Measurements from ENCODE around the gene TMEM259. TPM values are rescaled to one million over a fixed set of nuclear protein-coding genes. Genes with fewer than 3 reads are reported as not detected.

The TMEM259 gene
- total RNA-seq, 1 donor from 2014 or later = 182 TPM

- H3K4me1 Mint-ChIP-seq (ENCODE audit: unreplicated experiment) = peaks cover 20% of the 10 kb centered on the region
- DNase-seq (ENCODE audit: low spot score) = no peak
Observed at GRCh38 chr19:1019980-1020867, 699 bp downstream of the TMEM259 start.

GRCh38 chr19:1019616-1019961 is 1.3 kb downstream of the TMEM259 start:
- Mint-ChIP-seq H3K36me3 (ENCODE audit: low read depth, unreplicated experiment) (peaks cover 3% of the 10 kb centered on the region), H3K9me3 (ENCODE audit: unreplicated experiment) (no peaks in the 10 kb centered on the region), H3K4me3 (ENCODE audit: unreplicated experiment) (peak overlapping the region; percentile 96), H3K27ac (ENCODE audit: unreplicated experiment) (peak overlapping the region; percentile 82), H3K27me3 (ENCODE audit: unreplicated experiment) (peaks cover 6% of the 10 kb centered on the region), H3K4me1 (ENCODE audit: unreplicated experiment) (peaks cover 20% of the 10 kb centered on the region)
- no peak for TF ChIP-seq CTCF (IDR thresholded peaks at IDR 0.05; ENCODE audit: unreplicated experiment)
- no peak for DNase-seq (ENCODE audit: low spot score)

More at GRCh38 chr19:1019980-1020867, 699 bp downstream of the TMEM259 start:
- peaks cover 7% of the 10 kb centered on the region for H3K27me3 Mint-ChIP-seq (ENCODE audit: unreplicated experiment)
- peak overlapping the region; percentile 96 for H3K4me3 Mint-ChIP-seq (ENCODE audit: unreplicated experiment)
- peak overlapping the region; percentile 82 for H3K27ac Mint-ChIP-seq (ENCODE audit: unreplicated experiment)
- no peak for TF ChIP-seq CTCF (IDR thresholded peaks at IDR 0.05; ENCODE audit: unreplicated experiment)
- H3K9me3 Mint-ChIP-seq (ENCODE audit: unreplicated experiment) = no peaks in the 10 kb centered on the region
- peaks cover 3% of the 10 kb centered on the region for H3K36me3 Mint-ChIP-seq (ENCODE audit: low read depth, unreplicated experiment)

GRCh38 chr19:1018932-1019615 is 1.8 kb downstream of the TMEM259 start:
- peaks cover 3% of the 10 kb centered on the region for H3K36me3 Mint-ChIP-seq (ENCODE audit: low read depth, unreplicated experiment)
- peak overlapping the region; percentile 74 for H3K27ac Mint-ChIP-seq (ENCODE audit: unreplicated experiment)
- H3K4me3 Mint-ChIP-seq (ENCODE audit: unreplicated experiment) = no peak overlapping the region
- no peaks in the 10 kb centered on the region for H3K9me3 Mint-ChIP-seq (ENCODE audit: unreplicated experiment)
- H3K4me1 Mint-ChIP-seq (ENCODE audit: unreplicated experiment) = peaks cover 20% of the 10 kb centered on the region
- peaks cover 6% of the 10 kb centered on the region for H3K27me3 Mint-ChIP-seq (ENCODE audit: unreplicated experiment)
- no peak for DNase-seq (ENCODE audit: low spot score)
- no peak for TF ChIP-seq CTCF (IDR thresholded peaks at IDR 0.05; ENCODE audit: unreplicated experiment)

GRCh38 chr19:1018393-1018792 is 2.5 kb downstream of the TMEM259 start:
- no peak for DNase-seq (ENCODE audit: low spot score)
- peaks cover 3% of the 10 kb centered on the region for H3K36me3 Mint-ChIP-seq (ENCODE audit: low read depth, unreplicated experiment)
- H3K9me3 Mint-ChIP-seq (ENCODE audit: unreplicated experiment) = no peaks in the 10 kb centered on the region
- H3K27me3 Mint-ChIP-seq (ENCODE audit: unreplicated experiment) = peaks cover 6% of the 10 kb centered on the region
- no peak for TF ChIP-seq CTCF (IDR thresholded peaks at IDR 0.05; ENCODE audit: unreplicated experiment)
- peak overlapping the region; percentile 74 for H3K27ac Mint-ChIP-seq (ENCODE audit: unreplicated experiment)
- peaks cover 20% of the 10 kb centered on the region for H3K4me1 Mint-ChIP-seq (ENCODE audit: unreplicated experiment)
- H3K4me3 Mint-ChIP-seq (ENCODE audit: unreplicated experiment) = no peak overlapping the region

GRCh38 chr19:1017906-1018305 is 3.0 kb downstream of the TMEM259 start:
- Mint-ChIP-seq H3K4me3 (ENCODE audit: unreplicated experiment) (no peak overlapping the region), H3K9me3 (ENCODE audit: unreplicated experiment) (no peaks in the 10 kb centered on the region), H3K4me1 (ENCODE audit: unreplicated experiment) (peaks cover 20% of the 10 kb centered on the region), H3K27me3 (ENCODE audit: unreplicated experiment) (peaks cover 6% of the 10 kb centered on the region), H3K27ac (ENCODE audit: unreplicated experiment) (no peak overlapping the region), H3K36me3 (ENCODE audit: low read depth, unreplicated experiment) (peaks cover 3% of the 10 kb centered on the region)
- no peak for TF ChIP-seq CTCF (IDR thresholded peaks at IDR 0.05; ENCODE audit: unreplicated experiment)
- DNase-seq (ENCODE audit: low spot score) = no peak

Measured in endothelial cell (in vitro differentiated cells).